Aorta (tissue), 5 donors: ENCODE data around the gene MED12L. TPM values are rescaled to one million over a fixed set of nuclear protein-coding genes. Genes with fewer than 3 reads are reported as not detected.
A peak's percentile ranks its signal among the peaks of the same experiment; 100 is the strongest.
"Not testable (repeated sequence)": the region's sequence is repeated elsewhere in the genome, so short reads cannot be mapped to it uniquely, and the experiment has no call there.

Experiments used
- ATAC-seq: fragments of 200-7000 bp; cut with Tn5 transposase; one replicate; pipeline ENCODE4 v1.9.1; 2022; ENCODE audit warnings: moderate library complexity; ENCODE audit not compliant: low FRiP score
- DNase-seq, 2 donors: peaks; one replicate each; pipeline ENCODE4 v3.0.0-alpha.2; 2020
- H3K27ac ChIP-seq, 2 donors: one replicate each; pipeline ENCODE4 v1.5.1; 2013; ENCODE audit warnings: low read length in 2 of 2, mild to moderate bottlenecking in 2 of 2, moderate library complexity in 2 of 2, control low read depth in 1 of 2, inconsistent platforms in 1 of 2, low read depth in 1 of 2
- H3K27me3 ChIP-seq, 2 donors: one replicate each; pipeline ENCODE4 v1.6.1; 2013; ENCODE audit warnings: control low read depth in 1 of 2, low read length in 1 of 2, mild to moderate bottlenecking in 1 of 2, moderate library complexity in 1 of 2; ENCODE audit not compliant: insufficient read depth in 2 of 2, control insufficient read depth in 1 of 2
- H3K36me3 ChIP-seq, 2 donors: one replicate each; pipeline ENCODE4 v1.6.1; 2013; ENCODE audit warnings: control low read depth in 1 of 2, low read length in 1 of 2, mild to moderate bottlenecking in 1 of 2; ENCODE audit not compliant: insufficient read depth in 2 of 2, control insufficient read depth in 1 of 2
- H3K4me1 ChIP-seq, 2 donors: one replicate each; pipeline ENCODE4 v1.6.1; 2013; ENCODE audit warnings: low read length in 2 of 2, control low read depth in 1 of 2, mild to moderate bottlenecking in 1 of 2, moderate library complexity in 1 of 2; ENCODE audit not compliant: insufficient read depth in 2 of 2, control insufficient read depth in 1 of 2
- H3K4me3 ChIP-seq, 2 donors: one replicate each; pipeline ENCODE4 v1.5.1; 2013; ENCODE audit warnings: low read length in 2 of 2, control low read depth in 1 of 2, mild to moderate bottlenecking in 1 of 2
- H3K9me3 ChIP-seq: one replicate; pipeline ENCODE4 v1.6.1; 2013; ENCODE audit warnings: mild to moderate bottlenecking, low read length; ENCODE audit not compliant: control insufficient read depth
- WGBS, 2 donors: extraction: QIAGEN DNeasy Blood & Tissue Kit; methylation state at CpG; one replicate each; pipeline ENCODE4 v1.1.7; 2013; 5-methylcytosine and 5-hydroxymethylcytosine counted together
- intact Hi-C, 2 donors: fragments of 100-400 bp; cut with DNase I; formaldehyde crosslinking; loops; one replicate each; pipeline versions ENCODE4 v1.14.2 to v1.15.0; 2022
- polyA plus RNA-seq, 2 donors: library from polyadenylated mRNA; stranded (reverse); fragments of 200-250 nt; gene quantifications; one replicate each; pipeline ENCODE4 v1.2.3, GENCODE V29; 2013
- total RNA-seq, 2 donors: library from RNA; stranded (reverse); fragmentation: NEBNext Ultra II Directional; extraction: Animal tissue kit (Norgen Biotek cat#: 25700); gene quantifications; one replicate each; pipeline ENCODE4 v1.2.1, GENCODE V29; 2021
- donor health status: healthy with polysubstance abuse.
- donor health status: Bipolar disorder and iron deficiency.
- donor health status: DM: no; HTN: no; CAD: no.
- donor health status: DM: no; HTN: no; CAD: no.
- donor health status: DM: yes; HTN: yes; CAD: no.

Gene MED12L
- total and polyA plus RNA-seq, 4 donors = 1.1 to 2.3 TPM; not detected in 2

DNA sequence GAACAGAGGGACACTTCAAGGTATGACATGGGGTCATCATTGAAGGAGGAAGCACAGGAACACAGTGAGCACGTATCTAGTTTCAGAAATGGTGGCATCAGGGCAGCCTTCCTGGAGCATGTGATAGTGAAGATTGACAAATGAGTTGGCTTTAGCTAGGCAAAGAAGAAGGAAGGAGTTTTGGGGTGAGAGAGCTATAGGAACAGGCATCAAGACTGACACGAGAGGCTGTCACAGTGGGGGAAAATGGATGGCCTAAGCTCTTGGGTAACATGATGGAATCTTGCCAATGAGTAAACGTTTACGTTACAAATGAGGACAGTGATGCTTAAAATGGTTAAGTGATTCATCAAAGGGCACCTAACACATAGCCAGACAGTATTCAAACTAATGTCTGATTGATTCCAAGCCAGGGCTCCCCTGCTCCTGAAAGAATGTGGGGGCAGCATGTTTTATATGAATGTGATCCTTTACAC is 140.7 kb downstream of the MED12L start:
- WGBS, 2 donors = 59 to 61% methylated on average over 4 of the region's 4 CpGs
- H3K9me3 ChIP-seq = no peaks in the 10 kb centered on the region
- no peaks in the 10 kb centered on the region for H3K36me3 ChIP-seq
- DNase-seq (no peak), ATAC-seq (no peak)
- no peak overlapping the region for H3K27ac ChIP-seq
- intact Hi-C loops = loop anchor here (2.0 to 5.0 kb wide), 3 partner anchors 57 to 101 kb away; partner anchors contain the start of gene P2RY13 (in 1 of the 2)
- no peak overlapping the region for H3K4me3 ChIP-seq
- no peaks in the 10 kb centered on the region for H3K4me1 ChIP-seq
- no peaks in the 10 kb centered on the region for H3K27me3 ChIP-seq

DNA sequence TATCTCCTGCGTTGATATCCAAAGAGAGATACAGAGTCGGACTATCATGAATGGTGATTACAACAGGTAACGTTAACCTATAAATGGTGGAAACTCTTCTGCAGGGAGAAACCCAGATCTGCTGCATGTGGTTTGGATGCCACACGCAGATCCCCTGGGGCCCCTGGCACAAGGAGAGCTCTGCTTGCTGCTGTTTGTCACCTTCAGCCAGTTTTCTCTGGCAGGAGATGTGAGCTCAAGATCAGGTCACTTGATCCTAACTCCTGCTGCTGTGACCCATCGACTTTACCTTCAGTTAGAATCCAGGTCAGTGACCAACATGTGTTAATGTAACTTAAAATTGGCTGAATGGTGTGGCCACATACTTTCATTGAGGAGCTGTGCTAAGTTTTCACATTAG is 141.4 kb downstream of the MED12L start:
- Histone ChIP-seq H3K27me3 (no peaks in the 10 kb centered on the region), H3K36me3 (no peaks in the 10 kb centered on the region), H3K4me1 (no peaks in the 10 kb centered on the region), H3K27ac (no peak overlapping the region), H3K9me3 (no peaks in the 10 kb centered on the region), H3K4me3 (no peak overlapping the region)
- WGBS, 2 donors = 88 to 90% methylated on average over 5 of the region's 5 CpGs
- DNase-seq = no peak
- intact Hi-C loops = loop anchor here (2.0 to 5.0 kb wide), 3 partner anchors 56 to 100 kb away; partner anchors contain the start of gene P2RY13 (in 1 of the 2)
- ATAC-seq = no peak

DNA sequence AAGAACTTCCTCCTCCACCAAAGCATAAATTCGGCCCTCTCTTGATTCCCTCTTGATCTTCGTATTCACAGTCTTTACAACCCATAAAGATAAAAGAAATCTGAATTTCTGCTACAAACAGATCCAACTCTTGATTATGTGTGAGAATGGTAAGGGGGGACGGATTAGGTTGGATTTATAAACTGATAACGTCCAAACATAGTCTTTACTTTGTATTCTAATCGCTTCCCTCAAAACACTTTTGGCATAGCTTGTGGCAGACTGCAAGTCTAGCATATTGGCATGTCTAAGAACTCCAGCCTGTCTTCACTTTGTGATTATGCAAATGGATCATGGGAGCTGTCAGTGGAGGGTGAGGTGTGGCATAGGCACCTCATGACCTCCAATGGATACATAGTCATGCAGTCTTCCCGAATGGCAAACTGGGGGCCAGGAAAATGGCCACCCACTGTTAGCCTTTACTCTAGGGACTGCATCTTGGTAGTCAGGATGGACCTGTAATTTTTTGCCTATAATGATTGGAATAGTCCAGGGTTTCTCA is 141.9 kb downstream of the MED12L start:
- Histone ChIP-seq H3K27ac (no peak overlapping the region), H3K4me1 (no peaks in the 10 kb centered on the region), H3K27me3 (no peaks in the 10 kb centered on the region), H3K4me3 (no peak overlapping the region), H3K36me3 (no peaks in the 10 kb centered on the region), H3K9me3 (no peaks in the 10 kb centered on the region)
- no peak for DNase-seq
- ATAC-seq = peak; percentile 6
- WGBS, 2 donors = 80% methylated on average over 6 of the region's 6 CpGs
- intact Hi-C loops = loop anchor here (2.0 to 5.0 kb wide), 3 partner anchors 55 to 100 kb away; partner anchors contain the start of gene P2RY13 (in 1 of the 2)

DNA sequence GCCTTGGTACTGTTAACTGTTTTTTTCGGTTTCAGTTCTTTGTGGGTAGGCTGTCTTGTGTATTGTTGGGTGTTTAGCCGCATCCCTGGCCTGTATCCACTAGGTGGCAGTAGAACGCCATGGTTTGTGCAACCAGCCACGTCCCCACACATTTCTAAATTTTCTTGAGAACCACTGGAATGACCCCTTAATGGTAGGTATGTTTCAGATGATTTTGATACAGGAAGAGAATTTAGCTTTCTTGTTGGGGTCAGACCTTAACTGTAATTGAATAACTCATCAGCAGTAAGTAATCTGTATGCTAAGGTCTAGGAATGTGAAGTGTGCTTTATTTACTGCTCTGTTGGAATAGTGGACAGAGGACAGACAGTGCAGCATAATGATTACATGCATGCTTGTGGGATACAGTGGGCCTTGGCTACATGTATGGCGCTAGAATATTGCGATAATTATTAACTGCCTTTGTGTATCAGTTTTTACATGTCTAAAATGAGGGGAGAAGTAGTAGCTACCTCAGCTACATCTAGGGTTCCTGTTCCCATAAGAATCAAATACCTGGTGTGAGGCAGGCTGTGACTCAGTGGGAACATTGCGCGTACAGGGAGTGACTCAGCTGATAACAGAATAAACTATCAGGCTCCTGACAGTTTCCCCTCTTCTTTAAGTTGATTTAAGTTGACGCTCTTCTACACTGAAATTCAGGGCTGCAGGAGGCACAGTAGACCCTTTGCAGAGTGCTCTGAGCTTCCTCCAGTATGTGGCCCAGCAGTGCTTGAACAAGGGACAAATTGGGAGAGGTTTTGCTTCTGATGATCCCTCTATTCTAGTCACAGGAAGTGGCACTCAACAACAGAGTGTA is 142.6 kb downstream of the MED12L start:
- peak; percentile 92 for ATAC-seq
- 28 to 30% methylated on average over 9 of the region's 9 CpGs for WGBS, 2 donors
- Histone ChIP-seq H3K4me1 (no peaks in the 10 kb centered on the region), H3K27me3 (no peaks in the 10 kb centered on the region), H3K9me3 (no peaks in the 10 kb centered on the region), H3K4me3 (no peak overlapping the region), H3K36me3 (no peaks in the 10 kb centered on the region), H3K27ac (no peak overlapping the region)
- intact Hi-C loops = loop anchor here (2.0 to 5.0 kb wide), 3 partner anchors 55 to 99 kb away; partner anchors contain the start of gene P2RY13 (in 1 of the 2)
- DNase-seq = peak; percentile 81 to 87

DNA sequence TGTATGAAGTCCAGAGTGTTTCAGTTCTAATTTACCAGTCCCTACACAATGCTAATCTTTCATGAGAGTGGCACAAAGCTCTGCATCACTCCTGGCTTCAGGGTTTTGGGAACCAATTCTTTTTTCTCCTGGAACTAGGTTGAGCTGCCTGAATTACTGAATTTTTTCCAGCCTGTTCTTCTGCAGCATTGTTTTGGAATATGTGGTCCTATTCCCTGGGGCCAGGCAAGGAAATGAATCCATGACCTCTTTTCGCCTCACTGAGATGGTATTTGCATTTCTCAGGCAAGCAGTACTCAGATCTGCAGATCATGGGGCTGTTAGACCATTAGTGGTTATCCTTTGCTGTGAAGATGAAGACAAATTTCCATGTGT is 143.2 kb downstream of the MED12L start:
- intact Hi-C loops = loop anchor here (5.0 kb wide), 2 partner anchors 61 to 99 kb away; partner anchors contain the start of gene P2RY13 (in 1 of the 2)

DNA sequence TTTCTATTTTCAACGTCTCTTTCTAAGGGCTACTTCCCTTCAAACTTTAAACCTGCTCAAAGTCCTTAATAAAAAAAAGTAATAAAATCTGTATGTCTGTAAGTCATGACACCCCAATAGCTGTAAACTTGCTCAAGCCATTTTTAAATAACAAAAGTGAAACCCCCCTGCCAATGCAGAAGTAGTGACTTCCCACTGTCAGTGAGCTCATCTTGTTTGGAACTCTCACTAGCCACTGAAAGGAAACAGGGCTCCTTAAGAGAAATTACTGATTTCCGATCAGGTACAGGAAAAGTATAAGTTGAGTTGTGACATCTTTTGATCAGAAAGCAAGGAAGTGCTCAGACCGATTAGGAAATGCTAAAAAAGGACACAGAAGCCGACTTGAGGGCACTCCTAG is 145.2 kb downstream of the MED12L start:
- H3K4me1 ChIP-seq = no peaks in the 10 kb centered on the region
- ATAC-seq = no peak

More for the DNA sequence above, 143.2 kb downstream of the MED12L start:
- Histone ChIP-seq H3K36me3 (no peaks in the 10 kb centered on the region), H3K4me1 (no peaks in the 10 kb centered on the region), H3K27ac (no peak overlapping the region), H3K9me3 (no peaks in the 10 kb centered on the region), H3K4me3 (no peak overlapping the region), H3K27me3 (no peaks in the 10 kb centered on the region)
- ATAC-seq (peak; percentile 31), DNase-seq (no peak)
- 0 to 15% methylated on average over 1 of the region's 1 CpG for WGBS, 2 donors

DNA sequence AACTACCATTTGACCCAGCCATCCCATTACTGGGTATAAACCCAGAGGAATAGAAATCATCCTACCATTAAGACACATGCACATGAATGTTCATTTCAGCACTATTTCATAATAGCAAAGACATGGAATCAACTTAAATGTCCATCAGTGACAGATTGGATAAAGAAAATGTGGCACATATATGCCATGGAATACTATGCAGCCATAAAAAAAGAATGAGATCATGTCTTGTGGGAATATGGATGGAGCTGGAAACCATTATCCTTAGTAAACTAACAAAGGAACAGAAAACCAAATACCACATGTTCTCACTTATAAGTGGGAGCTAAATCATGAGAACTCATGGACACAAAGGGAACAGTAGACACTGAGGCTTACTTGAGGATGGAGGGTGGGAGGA is 146.9 kb downstream of the MED12L start:
- not testable (repeated sequence) for H3K4me1 ChIP-seq, DNase-seq

More for the DNA sequence above, 145.2 kb downstream of the MED12L start:
- Histone ChIP-seq H3K27ac (no peak overlapping the region), H3K27me3 (no peaks in the 10 kb centered on the region), H3K9me3 (no peaks in the 10 kb centered on the region), H3K36me3 (no peaks in the 10 kb centered on the region), H3K4me3 (no peak overlapping the region)
- DNase-seq = no peak
- WGBS, 2 donors = 71 to 77% methylated on average over 4 of the region's 4 CpGs
- intact Hi-C loops = no loop called here

DNA sequence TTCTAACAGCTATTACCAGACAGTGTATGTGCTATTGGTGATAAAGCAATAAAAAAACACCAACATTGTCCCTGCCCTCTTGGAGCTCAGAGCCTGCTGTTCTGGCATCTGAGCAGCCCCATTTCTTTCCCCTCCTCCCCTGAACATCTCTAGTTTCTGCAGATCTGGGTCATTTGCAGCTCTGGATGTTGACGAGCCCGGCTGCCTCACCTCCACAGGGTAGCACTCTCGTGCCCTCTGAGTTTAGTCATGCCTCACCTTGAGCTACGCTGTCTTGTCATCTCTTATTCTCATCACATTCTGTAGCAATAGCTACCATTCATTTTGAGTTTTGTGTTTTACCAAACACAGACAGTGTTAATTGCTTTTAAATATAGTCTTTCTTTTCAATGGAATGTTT is 147.5 kb downstream of the MED12L start:
- ATAC-seq (no peak), DNase-seq (no peak)
- H3K4me1 ChIP-seq = no peaks in the 10 kb centered on the region
- no peaks in the 10 kb centered on the region for H3K27me3 ChIP-seq
- 95% methylated on average over 4 of the region's 4 CpGs for WGBS, 2 donors
- intact Hi-C loops = no loop called here
- no peak overlapping the region for H3K4me3 ChIP-seq
- no peaks in the 10 kb centered on the region for H3K36me3 ChIP-seq
- no peaks in the 10 kb centered on the region for H3K9me3 ChIP-seq
- H3K27ac ChIP-seq = no peak overlapping the region

More for the DNA sequence above, 146.9 kb downstream of the MED12L start:
- ATAC-seq, H3K9me3 ChIP-seq, H3K4me3 ChIP-seq, H3K36me3 ChIP-seq, H3K27ac ChIP-seq, intact Hi-C loops, H3K27me3 ChIP-seq: not testable (repeated sequence)
